ENCODE data around the gene DGKG.

GRCh38 chr3:186149319-186149960 lies 212.6 kb downstream of the DGKG start:
- TF ChIP-seq CTCF (IDR thresholded peaks at IDR 0.05; ENCODE audit: low read depth, low read length, poor library complexity, severe bottlenecking), result no peak
- no peak for TF ChIP-seq EZH2phosphoT487 (IDR thresholded peaks at IDR 0.05; ENCODE audit: borderline replicate concordance, low read length)
